ENCODE results near the gene PNLDC1. TPM values are rescaled to one million over a fixed set of nuclear protein-coding genes. Genes with fewer than 3 reads are reported as not detected.

The PNLDC1 gene
- total RNA-seq (under 1 TPM in 4 of 7 donors, not detected in 3; 0.20 to 0.57 (median 0.37) TPM), polyA plus RNA-seq (1 to 10 TPM; 1.1 to 1.2 TPM)
- long read RNA-seq, donor 1, result 0 reads
- long read RNA-seq, donor 2, transcript PNLDC1-202 (19 exons, 1,816 nt), result major isoform, 5 of 30 reads
- long read RNA-seq, donor 2, partial matches to known transcripts, result 22 of 30 reads
- long read RNA-seq, donor 2, other reads (novel, unspliced or antisense), result 0 of 30 reads
- long read RNA-seq, donor 3, result 0 reads

GRCh38 chr6:159800141-159800865 is at the start of gene PNLDC1:
Gene PNLDC1 (plus strand): TSS chr6:159800276. CDS start chr6:159800308, 32 bp downstream.
- Histone ChIP-seq H3K27me3 (no peaks in the 10 kb centered on the region), H3K9me3 (no peaks in the 10 kb centered on the region), H3K4me3 (no peak within 1 kb of the TSS), H3K36me3 (no peaks in the 10 kb centered on the region), H3K27ac (no peak within 1 kb of the TSS), H3K4me1 (ENCODE audit: insufficient read depth) (no peaks in the 10 kb centered on the region)
- intact Hi-C loops (cut with DNase I), result no loop called here
- no peak for DNase-seq
- TF ChIP-seq POLR2A (IDR thresholded peaks at IDR 0.05) (no peak), EP300 (IDR thresholded peaks at IDR 0.05) (no peak), CTCF (IDR thresholded peaks at IDR 0.05) (no peak)
- WGBS, 3 donors, result 83 to 86% (median 83%) methylated on average over 50 of the region's 50 CpGs

- WGBS, 3 donors, result 68 to 81% (median 74%) methylated on average over 3 of the region's 3 CpGs
- H3K4me1 ChIP-seq (ENCODE audit: insufficient read depth), result no peaks in the 10 kb centered on the region
- no peaks in the 10 kb centered on the region for H3K9me3 ChIP-seq
- DNase-seq, result no peak
- no peaks in the 10 kb centered on the region for H3K27me3 ChIP-seq
- intact Hi-C loops (cut with DNase I), result no loop called here
- no peaks in the 10 kb centered on the region for H3K36me3 ChIP-seq
- no peak overlapping the region for H3K4me3 ChIP-seq
- TF ChIP-seq CTCF (IDR thresholded peaks at IDR 0.05), result no peak
- TF ChIP-seq EP300 (IDR thresholded peaks at IDR 0.05), result no peak
- no peak for TF ChIP-seq POLR2A (IDR thresholded peaks at IDR 0.05)
- H3K27ac ChIP-seq, result no peak overlapping the region
Measured at GRCh38 chr6:159751448-159751847, 48.6 kb upstream of the PNLDC1 start.

GRCh38 chr6:159753081-159753872 is 46.8 kb upstream of the PNLDC1 start:
- H3K27ac ChIP-seq, result no peak overlapping the region
- no peak for TF ChIP-seq EP300 (IDR thresholded peaks at IDR 0.05)
- no peak for TF ChIP-seq CTCF (IDR thresholded peaks at IDR 0.05)
- TF ChIP-seq POLR2A (IDR thresholded peaks at IDR 0.05), result no peak
- no peaks in the 10 kb centered on the region for H3K27me3 ChIP-seq
- no peak for DNase-seq
- WGBS, 3 donors, result 86 to 90% (median 86%) methylated on average over 6 of the region's 6 CpGs
- intact Hi-C loops (cut with DNase I), result no loop called here
- H3K4me3 ChIP-seq, result no peak overlapping the region
- H3K4me1 ChIP-seq (ENCODE audit: insufficient read depth), result no peaks in the 10 kb centered on the region
- no peaks in the 10 kb centered on the region for H3K9me3 ChIP-seq
- H3K36me3 ChIP-seq, result no peaks in the 10 kb centered on the region

GRCh38 chr6:159754401-159754800 is 45.7 kb upstream of the PNLDC1 start:
- Histone ChIP-seq H3K4me1 (ENCODE audit: insufficient read depth) (no peaks in the 10 kb centered on the region), H3K27ac (no peak overlapping the region), H3K4me3 (no peak overlapping the region), H3K9me3 (no peaks in the 10 kb centered on the region), H3K36me3 (no peaks in the 10 kb centered on the region), H3K27me3 (no peaks in the 10 kb centered on the region)
- intact Hi-C loops (cut with DNase I), result no loop called here
- TF ChIP-seq EP300 (IDR thresholded peaks at IDR 0.05) (no peak), CTCF (IDR thresholded peaks at IDR 0.05) (no peak), POLR2A (IDR thresholded peaks at IDR 0.05) (no peak)
- 67 to 82% (median 68%) methylated on average over 2 of the region's 2 CpGs for WGBS, 3 donors
- DNase-seq, result no peak

All from ovary (tissue), 10 donors.